Spleen (tissue), 7 donors: ENCODE measurements around the gene CCDC160.

Experiments used
- CTCF ChIP-seq, 11 experiments: fragments of 200-600 bp in 7 of 11; fragments of 450-650 bp in 4 of 11; sonication (generic) in 4 of 11; IDR thresholded peaks in 8 of 11; conservative IDR thresholded peaks in 3 of 11; 1 replicate in 7 of 11; 2 replicates in 4 of 11; pipeline versions ENCODE4 v1.4.0 to v1.8.0; 2016 to 2021; ENCODE audit warnings: antibody characterized with exemption in 11 of 11, inconsistent platforms in 4 of 11, mild to moderate bottlenecking in 1 of 11
- POLR2A ChIP-seq, 3 donors: fragments of 450-650 bp; IDR thresholded peaks; one replicate each; pipeline ENCODE4 v1.5.1; 2017; ENCODE audit warnings: antibody characterized with exemption in 3 of 3, mild to moderate bottlenecking in 1 of 3
- donor health status: DM: no; HTN: no; CAD: no; lungs with moderate emphysema.
- donor health status: DM: no; HTN: no; CAD: no.
- donor health status: DM: no; HTN: no; CAD: no.

DNA sequence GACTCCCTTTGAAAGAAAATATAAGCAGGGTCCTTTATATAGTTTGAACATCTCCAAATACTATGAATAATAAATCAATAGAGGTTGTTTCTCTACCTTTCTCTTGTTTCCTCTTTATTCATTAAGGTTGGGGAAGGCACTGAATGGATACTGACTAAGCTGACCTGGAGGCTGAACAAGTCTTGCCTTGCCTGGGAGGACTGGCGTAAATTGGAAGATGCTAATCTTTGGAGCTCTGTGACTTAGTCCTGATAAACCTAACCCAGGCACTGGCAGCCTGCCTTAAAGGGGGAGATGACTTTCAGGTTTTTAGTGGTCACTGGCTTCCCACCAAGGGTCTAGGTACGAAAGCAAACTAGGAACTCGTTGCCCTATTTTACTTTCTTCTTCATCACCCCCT is 10.5 kb downstream of the CCDC160 start:
- TF ChIP-seq CTCF (IDR thresholded peaks at IDR 0.05 in 8 of 11, conservative IDR thresholded peaks at IDR 0.05 in 3 of 11): no peak
- no peak for TF ChIP-seq POLR2A (IDR thresholded peaks at IDR 0.05)
